DND-41 (cell line): Measurements from ENCODE around the gene C2CD4A.

Source experiments
- ATAC-seq: fragments of 200-7000 bp; cut with Tn5 transposase; 3 replicates; pipeline ENCODE4 v1.9.1; 2021; ENCODE audit warnings: low read depth; ENCODE audit not compliant: insufficient read depth
- DNase-seq: peaks from one replicate; pipeline ENCODE4 v3.0.0-alpha.2; 2020
- H2AFZ ChIP-seq: 2 replicates; pipeline ENCODE4 v1.6.0; 2012; ENCODE audit warnings: low read depth, low read length
- H3K27ac ChIP-seq: 2 replicates; pipeline ENCODE4 v1.5.1; 2012; ENCODE audit warnings: low read length, inconsistent platforms
- H3K27me3 ChIP-seq: fragments of 200-600 bp; sonication (generic); 2 replicates; pipeline ENCODE4 v1.6.0; 2012; ENCODE audit warnings: low read length, mild to moderate bottlenecking, inconsistent platforms; ENCODE audit not compliant: insufficient read depth, poor library complexity
- H3K36me3 ChIP-seq: 2 replicates; pipeline ENCODE4 v1.5.1; 2012; ENCODE audit warnings: low read length, inconsistent platforms; ENCODE audit not compliant: insufficient read depth
- H3K4me1 ChIP-seq: 2 replicates; pipeline ENCODE4 v1.5.1; 2012; ENCODE audit warnings: mild to moderate bottlenecking, low read length; ENCODE audit not compliant: insufficient read depth
- H3K4me2 ChIP-seq: 2 replicates; pipeline ENCODE4 v1.6.0; 2012; ENCODE audit warnings: mild to moderate bottlenecking, moderate library complexity, low read length, inconsistent platforms; ENCODE audit not compliant: insufficient read depth
- H3K4me3 ChIP-seq, 2 experiments: fragments of 200-600 bp in 1 of 2; shearing (Covaris generic) in 1 of 2; 2 replicates each; pipeline ENCODE4 v1.5.1; 2012 to 2016; ENCODE audit warnings: inconsistent platforms in 2 of 2, low read length in 2 of 2, mild to moderate bottlenecking in 2 of 2, low read depth in 1 of 2, moderate library complexity in 1 of 2
- H3K79me2 ChIP-seq: 2 replicates; pipeline ENCODE4 v1.6.0; 2012; ENCODE audit warnings: low read length, inconsistent platforms; ENCODE audit not compliant: insufficient read depth
- H3K9ac ChIP-seq: 2 replicates; pipeline ENCODE4 v1.6.0; 2012; ENCODE audit warnings: low read depth, mild to moderate bottlenecking, inconsistent platforms, low read length, moderate library complexity
- H3K9me3 ChIP-seq: 2 replicates; pipeline ENCODE4 v1.5.1; 2012; ENCODE audit warnings: low read length, moderate library complexity, mild to moderate bottlenecking, inconsistent platforms; ENCODE audit not compliant: insufficient read depth, severe bottlenecking
- H4K20me1 ChIP-seq: 2 replicates; pipeline ENCODE4 v1.6.0; 2012; ENCODE audit warnings: low read length; ENCODE audit not compliant: insufficient read depth
- CTCF ChIP-seq: IDR thresholded peaks from 2 replicates; pipeline ENCODE4 v1.5.1; 2012; ENCODE audit warnings: borderline replicate concordance, low read length, moderate library complexity, mild to moderate bottlenecking; ENCODE audit not compliant: poor library complexity, severe bottlenecking; ENCODE audit errors: extremely low read depth
- EZH2 ChIP-seq: IDR thresholded peaks from 3 replicates; pipeline ENCODE4 v1.6.1; 2012; ENCODE audit warnings: borderline replicate concordance, low read depth, mild to moderate bottlenecking, moderate library complexity, low read length, inconsistent platforms; ENCODE audit not compliant: severe bottlenecking

C2CD4A gene

GRCh38 chr15:62026487-62027262 lies 40.1 kb upstream of the C2CD4A start:
- Histone ChIP-seq H3K9ac (no peak overlapping the region), H2AFZ (no peak overlapping the region), H3K27me3 (no peaks in the 10 kb centered on the region), H3K4me1 (no peaks in the 10 kb centered on the region), H3K79me2 (peaks cover 2% of the 10 kb centered on the region; the same call in 1 of the 2 replicates), H3K27ac (no peak overlapping the region), H3K4me3 (no peak overlapping the region), H3K36me3 (peaks cover 59% of the 10 kb centered on the region), H4K20me1 (no peaks in the 10 kb centered on the region), H3K4me2 (no peak overlapping the region), H3K9me3 (no peaks in the 10 kb centered on the region)
- DNase-seq (no peak), ATAC-seq (no peak)
- no peak for TF ChIP-seq EZH2
- no peak for TF ChIP-seq CTCF

- Histone ChIP-seq H3K4me1 (no peaks in the 10 kb centered on the region), H3K9ac (no peak overlapping the region), H2AFZ (no peak overlapping the region), H3K4me2 (no peak overlapping the region), H3K27me3 (no peaks in the 10 kb centered on the region), H3K9me3 (no peaks in the 10 kb centered on the region), H3K27ac (no peak overlapping the region), H3K79me2 (peaks cover 2% of the 10 kb centered on the region; the same call in 1 of the 2 replicates), H4K20me1 (no peaks in the 10 kb centered on the region), H3K4me3 (no peak overlapping the region), H3K36me3 (peaks cover 58% of the 10 kb centered on the region)
- DNase-seq, result no peak
- ATAC-seq, result no peak
- no peak for TF ChIP-seq EZH2
- TF ChIP-seq CTCF, result no peak
These were observed 39.6 kb upstream of the C2CD4A start for GRCh38 chr15:62027263-62027565.

- Histone ChIP-seq H3K36me3 (peaks cover 54% of the 10 kb centered on the region), H3K4me3 (no peak overlapping the region), H3K27me3 (no peaks in the 10 kb centered on the region), H3K4me2 (no peak overlapping the region), H3K9me3 (no peaks in the 10 kb centered on the region), H4K20me1 (no peaks in the 10 kb centered on the region), H3K9ac (no peak overlapping the region), H3K4me1 (no peaks in the 10 kb centered on the region), H3K27ac (no peak overlapping the region), H2AFZ (no peak overlapping the region), H3K79me2 (peaks cover 2% of the 10 kb centered on the region; the same call in 1 of the 2 replicates)
- DNase-seq (no peak), ATAC-seq (no peak)
- TF ChIP-seq CTCF (no peak), EZH2 (no peak)
These were observed 38.9 kb upstream of the C2CD4A start for GRCh38 chr15:62027916-62028315.
